HG03066 (cell line): ENCODE measurements around the gene CINP.

Experiments used
- ATAC-seq: cut with Tn5 transposase; IDR thresholded peaks from one replicate; pipeline ENCODE4 v1.9.1; 2021; ENCODE audit warnings: low read depth; ENCODE audit not compliant: unreplicated experiment

Gene CINP

GRCh38 chr14:102362545-102363181 is at the start of gene CINP, which contains the start of gene TECPR2:
TSS of gene CINP (minus strand) at chr14:102362890. CDS start at chr14:102362851, 39 bp downstream.
TSS of gene TECPR2 (plus strand) at chr14:102362941. CDS start at chr14:102376722, 13,781 bp downstream.
- ATAC-seq, result peak; percentile 90

GRCh38 chr14:102408724-102409123 is 46.0 kb upstream of the CINP start:
- no peak for ATAC-seq

GRCh38 chr14:102407258-102407657 is 44.6 kb upstream of the CINP start:
- no peak for ATAC-seq

GRCh38 chr14:102403028-102403427 is 40.3 kb upstream of the CINP start:
- no peak for ATAC-seq

GRCh38 chr14:102396521-102396920 is 33.8 kb upstream of the CINP start:
- no peak for ATAC-seq

GRCh38 chr14:102394717-102395375 is 32.2 kb upstream of the CINP start:
- no peak for ATAC-seq

- ATAC-seq, result no peak
Observed at GRCh38 chr14:102392506-102392905, 29.8 kb upstream of the CINP start.

GRCh38 chr14:102390064-102390855 is 27.6 kb upstream of the CINP start:
- no peak for ATAC-seq

- ATAC-seq, result no peak
Observed at GRCh38 chr14:102389246-102389645, 26.6 kb upstream of the CINP start.

GRCh38 chr14:102387086-102387485 is 24.4 kb upstream of the CINP start:
- no peak for ATAC-seq

- no peak for ATAC-seq
Observed at GRCh38 chr14:102378830-102379229, 16.1 kb upstream of the CINP start.

GRCh38 chr14:102377696-102378095 is 15.0 kb upstream of the CINP start:
- ATAC-seq, result no peak

GRCh38 chr14:102375119-102375518 is 12.4 kb upstream of the CINP start:
- ATAC-seq, result no peak

- ATAC-seq, result no peak
Observed at GRCh38 chr14:102374264-102374663, 11.6 kb upstream of the CINP start.

- ATAC-seq, result no peak
Observed at GRCh38 chr14:102373110-102373509, 10.4 kb upstream of the CINP start.

- no peak for ATAC-seq
Observed at GRCh38 chr14:102371361-102371760, 8.7 kb upstream of the CINP start.

- no peak for ATAC-seq
Observed at GRCh38 chr14:102370305-102370809, 7.7 kb upstream of the CINP start.

GRCh38 chr14:102363182-102363943 is 673 bp upstream of the CINP start:
- ATAC-seq, result peak; percentile 26

GRCh38 chr14:102362084-102362483 is 606 bp downstream of the CINP start:
- no peak for ATAC-seq

GRCh38 chr14:102360388-102360787 is 2.3 kb downstream of the CINP start:
- ATAC-seq, result no peak
